OCI-LY3 (cell line): Measurements from ENCODE around the gene URB2.

Experiments
- CTCF ChIP-seq: fragments of 200-600, 300-600 bp; sonication (generic); IDR thresholded peaks from 2 replicates; pipeline ENCODE4 v1.5.1; 2014; ENCODE audit warnings: antibody characterized with exemption, low read length, low read depth
- EZH2phosphoT487 ChIP-seq: fragments of 200-600 bp; shearing (Covaris generic); IDR thresholded peaks from 2 replicates; pipeline ENCODE4 v1.6.1; 2018; ENCODE audit warnings: antibody characterized with exemption, mixed run types, low read depth

- TF ChIP-seq CTCF = no peak
- TF ChIP-seq EZH2phosphoT487 = no peak
Measured at GRCh38 chr1:229689904-229690303, 63.9 kb downstream of the URB2 start.
